SK-N-SH (cell line): Measurements from ENCODE around the gene PRRG4. TPM values are rescaled to one million over a fixed set of nuclear protein-coding genes. Genes with fewer than 3 reads are reported as not detected.

Source experiments
- CTCF ChIA-PET: fragments of 300-600, 350-600 bp; formaldehyde crosslinking; extraction: SDS; loops from one replicate; lab custom pipeline; 2021; lab: Yijun Ruan, JAX
- POLR2A ChIA-PET: fragments of 350-600 bp; sonication (Branson Sonifier 250); formaldehyde crosslinking; extraction: SDS; loops from one replicate; lab custom pipeline; 2020; ENCODE audit warnings: antibody characterized with exemption, inconsistent platforms; lab: Yijun Ruan, JAX
- DNase-seq: peaks from one replicate; pipeline ENCODE4 v3.0.0; 2012
- H2AFZ ChIP-seq: fragments of 200-600 bp; sonication (generic); 2 replicates; pipeline ENCODE4 v1.8.1; 2016; ENCODE audit warnings: antibody characterized with exemption, mild to moderate bottlenecking, low read depth
- H3F3A ChIP-seq: fragments of 200-600 bp; sonication (generic); replicated peaks from 2 replicates; pipeline ENCODE3; 2016; ENCODE audit warnings: antibody characterized with exemption, mild to moderate bottlenecking; ENCODE audit not compliant: insufficient read depth
- H3K27ac ChIP-seq, 2 experiments: fragments of 200-500 bp in 1 of 2; fragments of 200-600 bp in 1 of 2; sonication (Bioruptor generic) in 1 of 2; sonication (generic), shearing (Covaris generic) in 1 of 2; 2 replicates each; pipeline versions ENCODE4 v1.5.1 to v1.6.1; 2014 to 2016; ENCODE audit warnings: low read depth in 2 of 2, inconsistent platforms in 1 of 2, low read length in 1 of 2, mild to moderate bottlenecking in 1 of 2, mixed read lengths in 1 of 2
- H3K27me3 ChIP-seq: fragments of 200-600 bp; sonication (generic), shearing (Covaris generic); 2 replicates; pipeline ENCODE4 v1.6.1; 2016; ENCODE audit warnings: mixed run types; ENCODE audit not compliant: insufficient read depth
- H3K36me3 ChIP-seq, 2 experiments: fragments of 200-500 bp in 1 of 2; fragments of 200-600 bp in 1 of 2; sonication (Bioruptor generic) in 1 of 2; sonication (generic) in 1 of 2; replicated peaks in 1 of 2; 2 replicates each; pipeline versions ENCODE3 to v1.5.1; 2014 to 2016; ENCODE audit warnings: low read length in 1 of 2, mild to moderate bottlenecking in 1 of 2; ENCODE audit not compliant: insufficient read depth in 2 of 2, control insufficient read depth in 1 of 2
- H3K4me1 ChIP-seq, 2 experiments: fragments of 200-500 bp in 1 of 2; fragments of 200-600 bp in 1 of 2; sonication (Bioruptor generic) in 1 of 2; sonication (generic), shearing (Covaris generic) in 1 of 2; 2 replicates each; pipeline versions ENCODE4 v1.5.1 to v1.6.1; 2014 to 2016; ENCODE audit warnings: low read depth in 1 of 2, low read length in 1 of 2, mixed run types in 1 of 2; ENCODE audit not compliant: insufficient read depth in 2 of 2, control insufficient read depth in 1 of 2
- H3K4me2 ChIP-seq: fragments of 200-600 bp; sonication (generic), shearing (Covaris generic); 2 replicates; pipeline ENCODE4 v1.6.1; 2017; ENCODE audit warnings: mixed run types
- H3K4me3 ChIP-seq, 2 experiments: fragments of 200-500 bp in 1 of 2; fragments of 200-600 bp in 1 of 2; sonication (Bioruptor generic) in 1 of 2; sonication (generic), shearing (Covaris generic) in 1 of 2; 2 replicates each; pipeline versions ENCODE4 v1.5.1 to v1.8.1; 2014 to 2016; ENCODE audit warnings: low read depth in 2 of 2, inconsistent platforms in 1 of 2, low read length in 1 of 2, mild to moderate bottlenecking in 1 of 2, mixed read lengths in 1 of 2, moderate library complexity in 1 of 2
- H3K79me2 ChIP-seq: fragments of 200-600 bp; sonication (generic); 2 replicates; pipeline ENCODE4 v1.8.1; 2017; ENCODE audit warnings: mild to moderate bottlenecking; ENCODE audit not compliant: insufficient read depth
- H3K9ac ChIP-seq: fragments of 200-600 bp; sonication (generic); 2 replicates; pipeline ENCODE4 v1.6.1; 2017; ENCODE audit warnings: mixed run types
- H3K9me2 ChIP-seq: fragments of 200-600 bp; sonication (generic); 2 replicates; pipeline ENCODE4 v1.6.1; 2017; ENCODE audit warnings: mixed run types
- H3K9me3 ChIP-seq: fragments of 200-600 bp; sonication (generic); 2 replicates; pipeline ENCODE4 v1.6.1; 2017; ENCODE audit warnings: mixed run types, mild to moderate bottlenecking, moderate library complexity
- H4K20me1 ChIP-seq: fragments of 200-600 bp; sonication (generic); 2 replicates; pipeline ENCODE4 v1.6.1; 2017; ENCODE audit warnings: mild to moderate bottlenecking, mixed run types; ENCODE audit not compliant: insufficient read depth
- CHD2 ChIP-seq: fragments of 150-350 bp; IDR thresholded peaks from 2 replicates; pipeline ENCODE4 v1.6.1; 2018; ENCODE audit warnings: low read length; ENCODE audit not compliant: partially characterized antibody
- CTCF ChIP-seq: fragments of 200-600 bp; sonication (generic); IDR thresholded peaks from 2 replicates; pipeline ENCODE4 v1.6.1; 2017; ENCODE audit warnings: antibody characterized with exemption, mild to moderate bottlenecking, moderate library complexity
- FOSL2 ChIP-seq: IDR thresholded peaks from 2 replicates; pipeline ENCODE4 v1.4.0; 2012; ENCODE audit warnings: low read depth, mild to moderate bottlenecking, moderate library complexity, borderline replicate concordance
- FOXJ3 ChIP-seq: sonication (generic); formaldehyde crosslinking; IDR thresholded peaks from 2 replicates; pipeline ENCODE4 v1.5.1; 2020; ENCODE audit warnings: mild to moderate bottlenecking, missing genetic modification reagents
- FOXM1 ChIP-seq: IDR thresholded peaks from 2 replicates; pipeline ENCODE4 v1.4.0; 2012; ENCODE audit warnings: low read depth, mild to moderate bottlenecking
- GABPA ChIP-seq: IDR thresholded peaks from 2 replicates; pipeline ENCODE4 v1.4.0; 2012; ENCODE audit warnings: low read depth, mild to moderate bottlenecking
- MAX ChIP-seq: IDR thresholded peaks from 2 replicates; pipeline ENCODE4 v1.4.0; 2012; ENCODE audit warnings: low read depth
- MEF2A ChIP-seq: IDR thresholded peaks from 2 replicates; pipeline ENCODE4 v1.4.0; 2012; ENCODE audit warnings: low read depth, borderline replicate concordance
- MXI1 ChIP-seq: IDR thresholded peaks from 2 replicates; pipeline ENCODE4 v1.6.1; 2012; ENCODE audit warnings: mild to moderate bottlenecking, low read depth, low read length, improper control_type of control experiment
- POLR2AphosphoS5 ChIP-seq: IDR thresholded peaks from 2 replicates; pipeline ENCODE4 v1.6.1; 2012; ENCODE audit warnings: low read depth, low read length
- SIN3A ChIP-seq: IDR thresholded peaks from 2 replicates; pipeline ENCODE4 v1.6.1; 2012; ENCODE audit warnings: low read depth, mild to moderate bottlenecking, low read length, moderate library complexity, borderline replicate concordance
- TAF1 ChIP-seq: IDR thresholded peaks from 2 replicates; pipeline ENCODE4 v1.6.1; 2012; ENCODE audit warnings: low read depth, mild to moderate bottlenecking, low read length, moderate library complexity, borderline replicate concordance
- WGBS: methylation state at CpG from one replicate; pipeline ENCODE4 v1.1.6; 2017; ENCODE audit warnings: low lambda C conversion rate; 5-methylcytosine and 5-hydroxymethylcytosine counted together
- polyA plus RNA-seq, 3 experiments: library from polyadenylated mRNA; depleted of rRNA; stranded (reverse); fragments of >200 nt; gene quantifications; 2 replicates each; pipeline ENCODE4 v1.2.3, GENCODE V29; 2012

PRRG4 gene
- polyA plus RNA-seq, 1 of the 3 experiments (the other 2 are of a cell fraction): 0.21 TPM

- Histone ChIP-seq H3K27ac (peak overlapping the region; percentile 80 to 87), H3K9ac (peak overlapping the region; percentile 96), H3F3A (peaks cover 8% of the 10 kb centered on the region), H3K79me2 (peaks cover 54% of the 10 kb centered on the region), H3K9me2 (no peaks in the 10 kb centered on the region), H3K27me3 (no peaks in the 10 kb centered on the region), H3K9me3 (no peaks in the 10 kb centered on the region), H3K4me1 (peaks cover 9 to 22% of the 10 kb centered on the region in 2 experiments; a peak in 3 of 4 replicates), H3K4me3 (peak overlapping the region; percentile 85 to 86), H2AFZ (peak overlapping the region; percentile 81), H3K36me3 (peaks cover 0 to 4% of the 10 kb centered on the region in 2 experiments), H4K20me1 (peaks cover 24% of the 10 kb centered on the region), H3K4me2 (peak overlapping the region; percentile 94)
- TF ChIP-seq CTCF (peak; percentile 63), GABPA (no peak), FOSL2 (no peak), MEF2A (no peak), POLR2AphosphoS5 (no peak)
- DNase-seq: peak; percentile 87
- WGBS: 2% methylated on average over 35 of the region's 66 CpGs
- ChIA-PET POLR2A (interaction anchor here (0.6 to 1.3 kb wide), 6 partner anchors 21 to 568 kb away, joined by 3 to 4 read pairs (median 3); no protein-coding TSS in a partner anchor), CTCF (interaction anchor here (0.7 to 2.3 kb wide), 15 partner anchors 9 to 310 kb away, joined by 3 to 9 read pairs (median 4); partner anchors contain the start of genes CCDC73, EIF3M and TCP11L1)
These were observed 63.8 kb downstream of the PRRG4 start for GRCh38 chr11:32893343-32894148.

GRCh38 chr11:32894149-32894827, 64.6 kb downstream of the PRRG4 start:
- peaks cover 62% of the 10 kb centered on the region for H3K79me2 ChIP-seq
- no peaks in the 10 kb centered on the region for H3K27me3 ChIP-seq
- H3K4me1 ChIP-seq: peaks cover 9 to 22% of the 10 kb centered on the region in 2 experiments; a peak in 3 of 4 replicates
- H3F3A ChIP-seq: peaks cover 8% of the 10 kb centered on the region
- TF ChIP-seq MEF2A: no peak
- TF ChIP-seq TAF1: no peak; the same call in 1 of the 2 replicates
- TF ChIP-seq CHD2: peak; percentile 12
- TF ChIP-seq SIN3A: peak; percentile 86; the same call in 1 of the 2 replicates
- peak; percentile 69; the same call in 1 of the 2 replicates for TF ChIP-seq POLR2AphosphoS5
- peak; percentile 33; the same call in 1 of the 2 replicates for TF ChIP-seq MAX
- TF ChIP-seq MXI1: peak; percentile 62
- TF ChIP-seq FOXM1: 0 out of 2 replicates have a peak, but pooled peaks have one; percentile 47
- 0 out of 2 replicates have a peak, but pooled peaks have one; percentile 14 for TF ChIP-seq GABPA
- TF ChIP-seq FOXJ3 (CRISPR knock-in tag): no peak
- H2AFZ ChIP-seq: peak overlapping the region; percentile 81
- WGBS: 3% methylated on average over 14 of the region's 14 CpGs
- ChIA-PET CTCF (interaction anchor here (0.6 to 2.3 kb wide), 6 partner anchors 16 to 450 kb away, joined by 3 to 9 read pairs (median 4); partner anchors contain the start of gene TCP11L1), POLR2A (interaction anchor here (0.6 kb wide), 2 partner anchors 62 to 568 kb away, joined by 3 read pairs; no protein-coding TSS in a partner anchor)
- H3K27ac ChIP-seq: peak overlapping the region; percentile 80 to 87
- peak; percentile 72 for DNase-seq
- H3K4me2 ChIP-seq: peak overlapping the region; percentile 94
- H4K20me1 ChIP-seq: peaks cover 27% of the 10 kb centered on the region
- peak overlapping the region; percentile 96 for H3K9ac ChIP-seq
- H3K4me3 ChIP-seq: peak overlapping the region; percentile 85 to 86
- peaks cover 0 to 4% of the 10 kb centered on the region in 2 experiments for H3K36me3 ChIP-seq
- H3K9me3 ChIP-seq: no peaks in the 10 kb centered on the region
- no peaks in the 10 kb centered on the region for H3K9me2 ChIP-seq
